PFSK-1 (cell line): ENCODE results near the gene ITPKB.

Source experiments
- FOXP2 ChIP-seq: optimal IDR thresholded peaks from 2 replicates; pipeline ENCODE3; 2011; ENCODE audit warnings: borderline replicate concordance, control low read depth, inconsistent platforms; ENCODE audit not compliant: insufficient read depth; ENCODE audit errors: extremely low read length, extremely low read depth
- POLR2AphosphoS5 ChIP-seq: IDR thresholded peaks from 2 replicates; pipeline ENCODE4 v1.6.1; 2012; ENCODE audit warnings: low read depth, mild to moderate bottlenecking, control low read depth, low read length, moderate library complexity
- REST ChIP-seq, 2 experiments: IDR thresholded peaks; 2 replicates each; pipeline versions ENCODE4 v1.6.1 to v1.8.0; 2011 to 2012; ENCODE audit warnings: low read depth in 2 of 2, low read length in 2 of 2, control low read depth in 1 of 2, inconsistent platforms in 1 of 2, mild to moderate bottlenecking in 1 of 2, moderate library complexity in 1 of 2; ENCODE audit not compliant: insufficient read depth in 1 of 2
- SIN3A ChIP-seq: IDR thresholded peaks from 2 replicates; pipeline ENCODE4 v1.6.1; 2012; ENCODE audit warnings: mild to moderate bottlenecking, low read length, moderate library complexity, borderline replicate concordance; ENCODE audit not compliant: insufficient read depth
- TAF1 ChIP-seq: IDR thresholded peaks from 2 replicates; pipeline ENCODE4 v1.6.1; 2012; ENCODE audit warnings: low read length, control low read depth, borderline replicate concordance; ENCODE audit not compliant: insufficient read depth

ITPKB gene

GRCh38 chr1:226754793-226755533 lies 15.9 kb upstream of the ITPKB start:
- TF ChIP-seq POLR2AphosphoS5 (no peak), FOXP2 (no peak), SIN3A (no peak), REST (IDR thresholded peaks at IDR 0.05; ENCODE audit: insufficient read depth in 1 of 2, low read depth in 2 of 2, low read length in 2 of 2) (no peak), TAF1 (no peak)

GRCh38 chr1:226754097-226754496 lies 15.0 kb upstream of the ITPKB start:
- TF ChIP-seq REST (IDR thresholded peaks at IDR 0.05; ENCODE audit: insufficient read depth in 1 of 2, low read depth in 2 of 2, low read length in 2 of 2) (no peak), POLR2AphosphoS5 (no peak), FOXP2 (no peak), SIN3A (no peak), TAF1 (no peak)

GRCh38 chr1:226751703-226752102 lies 12.6 kb upstream of the ITPKB start:
- TF ChIP-seq FOXP2, result no peak
- no peak for TF ChIP-seq SIN3A
- no peak for TF ChIP-seq POLR2AphosphoS5
- TF ChIP-seq TAF1, result no peak
- TF ChIP-seq REST (IDR thresholded peaks at IDR 0.05; ENCODE audit: insufficient read depth in 1 of 2, low read depth in 2 of 2, low read length in 2 of 2), result no peak

GRCh38 chr1:226751214-226751613 lies 12.1 kb upstream of the ITPKB start:
- TF ChIP-seq SIN3A (no peak), REST (IDR thresholded peaks at IDR 0.05; ENCODE audit: insufficient read depth in 1 of 2, low read depth in 2 of 2, low read length in 2 of 2) (no peak), FOXP2 (no peak), POLR2AphosphoS5 (no peak), TAF1 (no peak)
